HG03066 (cell line): ENCODE results near the gene SEC24B.
"Not testable (repeated sequence)": the region's sequence is repeated elsewhere in the genome, so short reads cannot be mapped to it uniquely, and the experiment has no call there.

Experiments used
- ATAC-seq: cut with Tn5 transposase; IDR thresholded peaks from one replicate; pipeline ENCODE4 v1.9.1; 2021; ENCODE audit warnings: low read depth; ENCODE audit not compliant: unreplicated experiment

The SEC24B gene

GRCh38 chr4:109497511-109497910 lies 63.9 kb downstream of the SEC24B start:
- ATAC-seq: no peak

- no peak for ATAC-seq
Observed at GRCh38 chr4:109499513-109499912, 65.9 kb downstream of the SEC24B start.

- ATAC-seq: no peak
Observed at GRCh38 chr4:109506890-109507289, 73.3 kb downstream of the SEC24B start.

GRCh38 chr4:109510687-109511086 lies 77.1 kb downstream of the SEC24B start:
- no peak for ATAC-seq

GRCh38 chr4:109511414-109511813 lies 77.8 kb downstream of the SEC24B start:
- no peak for ATAC-seq

GRCh38 chr4:109513368-109513767 lies 79.8 kb downstream of the SEC24B start:
- not testable (repeated sequence) for ATAC-seq

- ATAC-seq: no peak
Observed at GRCh38 chr4:109532182-109532581, 98.6 kb downstream of the SEC24B start.

- no peak for ATAC-seq
Observed at GRCh38 chr4:109545401-109545800, 111.8 kb downstream of the SEC24B start.

GRCh38 chr4:109547394-109547793 lies 113.8 kb downstream of the SEC24B start:
- no peak for ATAC-seq

GRCh38 chr4:109548655-109549054 lies 115.0 kb downstream of the SEC24B start:
- ATAC-seq: no peak

- ATAC-seq: no peak
Observed at GRCh38 chr4:109552237-109552636, 118.6 kb downstream of the SEC24B start.

GRCh38 chr4:109553130-109553529 lies 119.5 kb downstream of the SEC24B start:
- no peak for ATAC-seq

- no peak for ATAC-seq
Observed at GRCh38 chr4:109554971-109555370, 121.4 kb downstream of the SEC24B start.

- ATAC-seq: no peak
Observed at GRCh38 chr4:109557433-109557832, 123.8 kb downstream of the SEC24B start.

GRCh38 chr4:109558095-109558494 lies 124.5 kb downstream of the SEC24B start:
- ATAC-seq: not testable (repeated sequence)

GRCh38 chr4:109559625-109559982 lies 126.0 kb downstream of the SEC24B start:
- ATAC-seq: peak; percentile 11

- peak; percentile 87 for ATAC-seq
Observed at GRCh38 chr4:109559983-109560686, 126.5 kb downstream of the SEC24B start, which contains the start of gene MCUB. Gene MCUB, plus strand, starts transcription at chr4:109560246. Its CDS starts 92 bp downstream, at chr4:109560338.

GRCh38 chr4:109560687-109561461 lies 127.3 kb downstream of the SEC24B start:
- ATAC-seq: peak; percentile 63

- no peak for ATAC-seq
Observed at GRCh38 chr4:109562457-109563239, 129.0 kb downstream of the SEC24B start.

- ATAC-seq: no peak
Observed at GRCh38 chr4:109571494-109571893, 137.9 kb downstream of the SEC24B start.

GRCh38 chr4:109572154-109572553 lies 138.5 kb downstream of the SEC24B start:
- ATAC-seq: no peak
